BLaER1 (cell line): ENCODE data around the gene SCAPER.
"Not testable (repeated sequence)": the region's sequence is repeated elsewhere in the genome, so short reads cannot be mapped to it uniquely, and the experiment has no call there.

Experiments used
- H3K27ac ChIP-seq: shearing (Covaris generic); formaldehyde crosslinking; 2 replicates; pipeline ENCODE4 v1.8.1; 2022
- H3K27me3 ChIP-seq: shearing (Covaris generic); formaldehyde crosslinking; 2 replicates; pipeline ENCODE4 v1.8.1; 2022
- H3K36me3 ChIP-seq: shearing (Covaris generic); formaldehyde crosslinking; 2 replicates; pipeline ENCODE4 v1.8.1; 2022
- H3K4me1 ChIP-seq: shearing (Covaris generic); formaldehyde crosslinking; 2 replicates; pipeline ENCODE4 v1.8.1; 2022
- H3K4me2 ChIP-seq: shearing (Covaris generic); formaldehyde crosslinking; 2 replicates; pipeline ENCODE4 v1.8.1; 2022
- H3K4me3 ChIP-seq: shearing (Covaris generic); formaldehyde crosslinking; 2 replicates; pipeline ENCODE4 v1.8.1; 2022
- H3K9ac ChIP-seq: shearing (Covaris generic); formaldehyde crosslinking; 2 replicates; pipeline ENCODE4 v1.8.1; 2022
- H3K9me3 ChIP-seq: shearing (Covaris generic); formaldehyde crosslinking; 2 replicates; pipeline ENCODE4 v1.8.1; 2022
- H4K20me1 ChIP-seq: shearing (Covaris generic); formaldehyde crosslinking; 2 replicates; pipeline ENCODE4 v1.8.1; 2022
- Cebpa-rat ChIP-seq: shearing (Covaris generic); IDR thresholded peaks from 2 replicates; pipeline ENCODE4 v1.8.1; 2022

Gene SCAPER

DNA sequence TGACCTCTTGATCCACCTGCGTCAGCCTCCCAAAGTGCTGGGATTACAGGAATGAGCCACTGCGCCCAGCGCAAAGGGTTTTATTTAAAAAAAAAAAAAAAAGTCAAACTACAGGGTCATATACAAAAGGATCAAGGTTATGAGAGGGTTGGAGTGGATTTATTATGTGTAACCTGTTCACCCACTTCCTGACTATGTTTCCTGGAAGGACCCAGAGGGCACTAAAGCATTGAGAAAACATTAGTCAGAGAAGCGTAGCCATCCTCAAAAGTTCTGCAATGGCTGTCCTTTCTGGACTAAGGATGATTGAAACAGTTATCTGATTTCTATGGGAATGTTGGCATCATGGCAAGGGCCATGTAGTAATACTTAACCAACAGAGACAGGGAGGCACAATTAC, 7.3 kb upstream of the SCAPER start:
- no peak overlapping the region for H3K4me3 ChIP-seq
- H4K20me1 ChIP-seq: no peaks in the 10 kb centered on the region
- no peak overlapping the region for H3K9ac ChIP-seq
- H3K4me2 ChIP-seq: no peak overlapping the region
- no peak overlapping the region for H3K27ac ChIP-seq
- no peaks in the 10 kb centered on the region for H3K36me3 ChIP-seq
- no peaks in the 10 kb centered on the region for H3K4me1 ChIP-seq
- no peak for TF ChIP-seq Cebpa-rat
- H3K9me3 ChIP-seq: no peaks in the 10 kb centered on the region
- H3K27me3 ChIP-seq: no peaks in the 10 kb centered on the region

DNA sequence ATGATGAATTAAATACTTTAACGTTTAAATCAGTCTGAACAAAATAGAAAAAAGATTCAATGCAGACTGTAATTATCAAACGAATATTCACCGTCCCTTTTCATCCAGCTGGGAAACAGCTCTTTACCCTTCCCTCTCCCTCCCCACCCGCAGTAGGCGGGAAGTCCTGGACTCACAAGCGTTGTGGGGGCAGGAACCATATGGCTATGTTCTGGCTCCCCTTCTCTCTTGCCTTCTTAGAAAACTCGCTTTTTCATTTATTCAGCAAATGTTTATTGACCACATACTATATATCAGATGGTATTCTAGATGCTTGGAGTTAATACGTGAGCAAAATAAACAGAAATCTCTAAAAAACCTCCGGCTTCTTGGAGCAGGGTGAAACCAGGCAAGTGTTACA, 715 bp upstream of the SCAPER start:
- no peaks in the 10 kb centered on the region for H4K20me1 ChIP-seq
- no peaks in the 10 kb centered on the region for H3K36me3 ChIP-seq
- H3K4me1 ChIP-seq: peaks cover 30% of the 10 kb centered on the region
- H3K9ac ChIP-seq: no peak overlapping the region
- no peaks in the 10 kb centered on the region for H3K9me3 ChIP-seq
- peak overlapping the region; percentile 99 for H3K4me2 ChIP-seq
- no peak overlapping the region for H3K27ac ChIP-seq
- no peak for TF ChIP-seq Cebpa-rat
- peak overlapping the region; percentile 89; the same call in 1 of the 2 replicates for H3K4me3 ChIP-seq
- no peaks in the 10 kb centered on the region for H3K27me3 ChIP-seq

DNA sequence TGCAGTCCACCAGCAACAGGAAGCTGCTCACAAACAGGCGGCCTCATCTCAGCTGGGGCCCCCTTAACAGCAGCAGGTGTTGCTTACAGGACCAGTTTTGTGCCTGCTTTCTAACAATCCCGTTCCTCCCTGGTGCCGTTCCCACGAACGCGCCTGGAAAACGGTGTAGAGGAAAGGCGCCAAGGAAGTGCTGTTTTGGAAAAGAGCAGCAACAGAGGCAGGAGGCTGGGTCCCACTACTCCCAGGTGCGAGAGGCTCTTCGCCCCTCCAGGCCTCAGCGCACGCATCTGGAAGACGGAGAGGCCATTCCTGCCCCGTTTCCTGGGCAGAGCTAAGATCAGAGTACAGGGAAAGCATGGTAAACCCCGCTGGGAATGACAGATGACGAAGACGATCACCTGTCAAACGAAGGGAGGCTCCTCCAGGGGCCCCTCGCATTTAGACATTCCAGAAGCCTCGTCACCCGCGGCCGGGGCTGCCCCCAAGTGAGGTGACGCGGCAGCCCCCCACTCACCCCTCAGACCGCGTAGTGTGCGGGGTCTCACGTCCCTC, 603 bp downstream of the SCAPER start:
- Histone ChIP-seq H3K4me3 (peak overlapping the region; percentile 89), H3K4me2 (peak overlapping the region; percentile 99), H3K27me3 (no peaks in the 10 kb centered on the region), H4K20me1 (no peaks in the 10 kb centered on the region), H3K36me3 (no peaks in the 10 kb centered on the region), H3K4me1 (peaks cover 30% of the 10 kb centered on the region), H3K27ac (peak overlapping the region; percentile 85), H3K9ac (peak overlapping the region; percentile 89), H3K9me3 (0 out of 2 replicates have a peak, but pooled peaks cover under 1% of the 10 kb centered on the region)
- no peak for TF ChIP-seq Cebpa-rat

DNA sequence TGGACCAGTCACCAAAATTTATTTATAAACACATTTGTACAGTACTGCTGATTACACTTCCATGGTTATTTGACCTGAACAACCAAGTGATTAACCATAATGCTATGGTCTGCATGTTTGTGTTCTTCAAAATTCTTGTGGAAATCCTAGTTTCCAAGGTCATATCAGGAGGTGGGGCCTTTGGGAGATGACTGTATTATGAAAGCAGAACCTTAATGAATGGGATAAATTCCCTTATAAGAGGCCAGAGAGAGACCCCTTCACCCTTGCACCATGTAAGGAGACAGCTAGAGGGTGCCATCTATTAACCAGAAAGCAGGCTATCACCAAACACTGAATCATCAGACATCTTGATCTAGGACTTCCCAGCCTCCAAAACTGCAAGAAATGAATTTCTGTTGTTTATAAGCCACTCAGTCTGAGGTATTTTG, 1.9 kb downstream of the SCAPER start:
- Histone ChIP-seq H3K9me3 (peaks cover 12% of the 10 kb centered on the region), H3K36me3 (0 out of 2 replicates have a peak, but pooled peaks cover 3% of the 10 kb centered on the region), H4K20me1 (no peaks in the 10 kb centered on the region), H3K4me3 (no peak overlapping the region), H3K27me3 (no peaks in the 10 kb centered on the region), H3K9ac (no peak overlapping the region), H3K4me1 (peaks cover 30% of the 10 kb centered on the region), H3K4me2 (peak overlapping the region; percentile 99), H3K27ac (no peak overlapping the region)
- no peak for TF ChIP-seq Cebpa-rat

DNA sequence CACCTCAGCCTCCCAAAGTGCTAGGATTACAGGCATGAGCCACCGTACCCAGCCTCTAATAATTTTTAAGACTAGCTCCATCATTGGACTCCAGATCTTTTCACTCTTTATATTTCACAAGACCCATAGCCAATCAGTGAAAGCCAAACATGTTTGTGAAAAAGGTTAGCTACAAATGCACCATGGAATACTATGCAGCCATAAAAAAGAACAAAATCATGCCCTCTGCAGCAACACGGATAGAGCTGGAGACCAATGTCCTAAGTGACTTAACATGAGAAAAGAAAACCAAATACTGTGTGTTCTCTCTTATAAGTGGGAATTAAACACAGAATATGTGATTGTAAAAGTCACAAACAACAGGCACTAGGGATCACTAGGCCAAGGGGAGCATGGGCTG, 3.2 kb downstream of the SCAPER start:
- no peak for TF ChIP-seq Cebpa-rat
- no peak overlapping the region for H3K9ac ChIP-seq
- no peak overlapping the region for H3K4me2 ChIP-seq
- peaks cover 12% of the 10 kb centered on the region for H3K9me3 ChIP-seq
- no peaks in the 10 kb centered on the region for H3K27me3 ChIP-seq
- no peak overlapping the region for H3K4me3 ChIP-seq
- H3K36me3 ChIP-seq: 0 out of 2 replicates have a peak, but pooled peaks cover 3% of the 10 kb centered on the region
- H3K4me1 ChIP-seq: peaks cover 30% of the 10 kb centered on the region
- no peaks in the 10 kb centered on the region for H4K20me1 ChIP-seq
- no peak overlapping the region for H3K27ac ChIP-seq

DNA sequence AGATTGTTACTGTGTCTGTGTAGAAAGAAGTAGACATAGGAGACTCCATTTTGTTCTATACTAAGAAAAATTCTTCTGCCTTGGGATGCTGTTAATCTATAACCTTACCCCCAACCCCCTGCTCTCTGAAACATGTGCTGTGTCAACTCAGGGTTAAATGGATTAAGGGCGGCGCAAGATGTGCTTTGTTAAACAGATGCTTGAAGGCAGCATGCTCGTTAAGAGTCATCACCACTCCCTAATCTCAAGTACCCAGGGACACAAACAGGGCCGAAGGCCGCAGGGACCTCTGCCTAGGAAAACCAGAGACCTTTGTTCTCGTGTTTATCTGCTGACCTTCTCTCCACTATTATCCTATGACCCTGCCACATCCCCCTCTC, 5.2 kb downstream of the SCAPER start:
- Histone ChIP-seq H3K36me3 (peaks cover 10% of the 10 kb centered on the region; the same call in 1 of the 2 replicates), H3K9me3 (peaks cover 17% of the 10 kb centered on the region), H3K4me1 (peaks cover 23% of the 10 kb centered on the region)
- not testable (repeated sequence) for H3K9ac ChIP-seq, H4K20me1 ChIP-seq, H3K4me3 ChIP-seq, H3K27me3 ChIP-seq, H3K4me2 ChIP-seq, H3K27ac ChIP-seq

DNA sequence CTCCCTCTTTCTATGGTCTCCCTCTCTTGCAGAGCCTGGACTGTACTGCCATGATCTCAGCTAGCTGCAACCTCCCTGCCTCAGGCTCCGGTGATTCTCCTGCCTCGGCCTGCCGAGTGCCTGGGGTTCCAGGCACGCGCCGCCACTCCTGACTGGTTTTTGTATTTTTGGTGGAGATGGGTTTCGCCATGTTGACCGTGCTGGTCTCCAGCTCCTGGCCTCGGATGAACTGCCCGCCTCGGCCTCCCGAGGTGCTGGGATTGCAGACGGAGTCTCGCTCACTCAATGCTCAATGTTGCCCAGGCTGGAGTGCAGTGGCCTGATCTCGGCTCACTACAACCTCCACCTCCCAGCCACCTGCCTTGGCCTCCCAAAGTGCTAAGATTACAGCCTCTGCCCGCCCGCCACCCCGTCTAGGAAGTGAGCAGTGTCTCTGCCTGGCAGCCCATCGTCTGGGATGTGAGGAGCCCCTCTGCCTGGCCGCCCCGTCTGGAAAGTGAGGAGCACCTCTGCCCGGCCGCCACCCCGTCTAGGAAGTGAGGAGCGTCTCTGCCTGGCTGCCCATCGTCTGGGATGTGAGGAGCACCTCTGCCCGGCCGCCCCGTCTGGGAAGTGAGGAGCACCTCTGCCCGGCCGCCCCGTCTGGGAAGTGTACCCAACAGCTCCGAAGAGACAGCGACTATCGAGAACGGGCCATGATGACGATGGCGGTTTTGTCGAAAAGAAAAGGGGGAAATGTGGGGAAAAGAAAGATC, 5.8 kb downstream of the SCAPER start:
- not testable (repeated sequence) for H3K27me3 ChIP-seq, H3K27ac ChIP-seq, H3K9ac ChIP-seq, H3K4me2 ChIP-seq, H3K4me3 ChIP-seq, H4K20me1 ChIP-seq
- H3K36me3 ChIP-seq: peaks cover 10% of the 10 kb centered on the region; the same call in 1 of the 2 replicates
- H3K9me3 ChIP-seq: peaks cover 17% of the 10 kb centered on the region
- peaks cover 19% of the 10 kb centered on the region for H3K4me1 ChIP-seq

DNA sequence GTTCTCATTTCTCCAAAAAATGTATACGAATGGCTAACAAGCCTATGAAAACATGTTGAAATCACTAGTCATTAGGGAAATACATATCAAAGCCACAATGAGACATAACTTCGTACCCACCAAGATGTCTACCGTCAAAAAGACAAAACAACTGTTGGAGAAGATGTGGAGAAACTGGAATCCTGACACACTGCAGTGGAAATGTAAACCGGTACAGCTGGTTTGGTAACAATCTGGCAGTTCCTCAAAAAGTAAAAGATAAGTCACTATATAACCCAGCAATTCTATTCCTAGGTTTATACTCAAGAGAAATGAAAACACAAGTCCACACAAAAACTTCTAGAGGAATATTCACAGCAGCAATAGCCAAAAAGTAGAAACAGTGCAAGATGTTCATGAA, 7.0 kb downstream of the SCAPER start:
- Histone ChIP-seq H4K20me1 (no peaks in the 10 kb centered on the region), H3K27ac (no peak overlapping the region), H3K9me3 (peaks cover 26% of the 10 kb centered on the region), H3K9ac (no peak overlapping the region), H3K27me3 (no peaks in the 10 kb centered on the region), H3K36me3 (peaks cover 14% of the 10 kb centered on the region; the same call in 1 of the 2 replicates), H3K4me2 (no peak overlapping the region), H3K4me3 (no peak overlapping the region), H3K4me1 (peaks cover 6% of the 10 kb centered on the region; the same call in 1 of the 2 replicates)
- no peak for TF ChIP-seq Cebpa-rat

DNA sequence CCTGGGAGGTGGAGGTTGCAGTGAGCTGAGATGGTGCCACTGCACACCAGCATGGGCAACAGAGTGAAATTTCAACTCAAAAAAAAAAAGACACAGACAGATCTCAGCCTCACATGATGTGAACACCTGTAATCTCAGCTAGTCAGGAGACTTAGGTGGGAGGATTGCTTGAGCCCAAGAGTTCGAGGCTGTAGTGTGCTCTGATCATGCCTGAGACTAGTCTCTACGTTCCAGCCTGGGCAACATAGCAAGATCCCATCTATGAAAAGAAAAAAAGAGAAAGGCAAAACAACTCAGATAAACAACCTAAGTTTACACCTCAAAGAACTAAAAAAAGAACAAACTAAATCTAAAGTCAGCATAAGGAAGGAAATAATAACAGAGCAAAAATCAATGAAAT, 11.0 kb downstream of the SCAPER start:
- H3K4me1 ChIP-seq: no peaks in the 10 kb centered on the region
- no peak overlapping the region for H3K4me3 ChIP-seq
- H4K20me1 ChIP-seq: no peaks in the 10 kb centered on the region
- no peaks in the 10 kb centered on the region for H3K27me3 ChIP-seq
- peaks cover 14% of the 10 kb centered on the region; the same call in 1 of the 2 replicates for H3K36me3 ChIP-seq
- no peak overlapping the region for H3K9ac ChIP-seq
- no peak for TF ChIP-seq Cebpa-rat
- no peak overlapping the region for H3K27ac ChIP-seq
- H3K9me3 ChIP-seq: peaks cover 41% of the 10 kb centered on the region
- no peak overlapping the region for H3K4me2 ChIP-seq

DNA sequence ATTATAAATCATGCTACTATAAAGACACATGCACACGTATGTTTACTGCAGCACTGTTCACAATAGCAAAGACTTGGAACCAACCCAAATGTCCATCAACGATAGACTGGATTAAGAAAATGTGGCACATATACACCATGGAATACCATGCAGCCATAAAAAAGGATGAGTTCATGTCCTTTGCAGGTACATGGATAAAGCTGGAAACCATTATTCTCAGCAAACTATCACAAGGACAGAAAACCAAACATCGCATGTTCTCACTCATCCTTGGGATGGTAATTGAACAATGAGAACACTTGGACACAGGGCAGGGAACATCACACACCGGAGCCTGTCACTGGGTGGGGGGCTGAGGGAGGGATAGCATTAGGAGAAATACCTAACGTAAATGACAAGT, 12.3 kb downstream of the SCAPER start:
- H3K4me1 ChIP-seq, H3K27ac ChIP-seq, H3K4me3 ChIP-seq, H4K20me1 ChIP-seq, H3K27me3 ChIP-seq, H3K4me2 ChIP-seq, H3K9ac ChIP-seq: not testable (repeated sequence)
- Histone ChIP-seq H3K9me3 (peaks cover 33% of the 10 kb centered on the region), H3K36me3 (peaks cover 11% of the 10 kb centered on the region; the same call in 1 of the 2 replicates)

DNA sequence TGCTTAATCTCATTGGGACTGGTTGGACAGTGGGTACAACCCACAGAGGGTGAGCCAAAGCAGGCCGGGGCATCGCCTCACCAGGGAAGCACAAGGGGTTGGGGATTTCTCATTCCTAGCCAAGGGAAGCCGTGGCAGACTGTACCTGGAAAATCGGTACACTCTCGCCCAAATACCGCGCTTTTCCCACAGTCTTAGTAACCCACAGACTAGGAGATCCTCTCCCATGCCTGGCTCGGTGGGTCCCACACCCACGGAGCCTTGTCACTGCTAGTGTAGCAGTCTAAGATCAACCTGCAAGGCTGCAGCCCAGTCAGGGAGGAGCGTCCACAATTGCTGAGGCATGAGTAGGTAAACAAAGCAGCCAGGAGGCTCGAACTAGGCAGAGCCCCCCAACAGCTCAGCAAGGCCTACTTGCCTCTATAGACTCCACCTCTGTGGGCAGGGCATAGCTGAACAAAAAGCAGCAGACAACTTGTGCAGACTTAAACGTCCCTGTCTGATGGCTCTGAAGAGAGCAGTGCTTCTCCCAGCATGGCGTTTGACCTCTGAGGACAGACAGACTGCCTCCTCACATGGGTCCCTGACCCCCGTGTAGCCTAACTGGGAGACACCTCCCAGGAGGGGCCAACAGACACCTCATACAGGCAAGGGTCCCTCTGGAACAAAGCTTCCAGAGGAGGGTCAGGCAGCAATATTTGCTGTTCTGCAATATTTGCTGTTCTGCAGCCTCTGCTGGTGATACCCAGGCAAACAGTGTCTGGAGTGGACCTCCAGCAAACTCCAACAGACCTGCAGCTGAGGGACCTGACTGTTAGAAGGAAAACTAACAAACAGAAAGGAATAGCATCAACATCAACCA, 17.6 kb downstream of the SCAPER start:
- not testable (repeated sequence) for H3K27me3 ChIP-seq, H3K4me3 ChIP-seq, H3K27ac ChIP-seq, H3K4me1 ChIP-seq, H4K20me1 ChIP-seq, H3K4me2 ChIP-seq, H3K9ac ChIP-seq
- peaks cover 27% of the 10 kb centered on the region for H3K9me3 ChIP-seq
- peaks cover 24% of the 10 kb centered on the region for H3K36me3 ChIP-seq
